Upper lobe of left lung (tissue), 6 donors: Measurements from ENCODE around the gene COL7A1. TPM values are rescaled to one million over a fixed set of nuclear protein-coding genes. Genes with fewer than 3 reads are reported as not detected.

Experiments used
- ATAC-seq, 2 donors: fragments of 200-7000 bp; cut with Tn5 transposase; one replicate each; pipeline ENCODE4 v1.9.1; 2022; ENCODE audit warnings: mild to moderate bottlenecking in 2 of 2, moderate library complexity in 2 of 2; ENCODE audit not compliant: low FRiP score in 2 of 2
- DNase-seq, 2 donors: peaks; one replicate each; pipeline ENCODE4 v3.0.0-alpha.2; 2019 to 2020
- H3K27ac ChIP-seq, 4 donors: fragments of 200-600 bp; sonication (generic); one replicate each; pipeline ENCODE4 v1.5.1; 2016 to 2019
- H3K27me3 ChIP-seq, 4 donors: fragments of 200-600 bp; sonication (generic); one replicate each; pipeline ENCODE4 v1.5.1; 2017 to 2019
- H3K36me3 ChIP-seq, 4 donors: fragments of 200-600 bp; sonication (generic); one replicate each; pipeline ENCODE4 v1.5.1; 2016 to 2019
- H3K4me1 ChIP-seq, 4 donors: fragments of 200-600 bp; sonication (generic); one replicate each; pipeline ENCODE4 v1.5.1; 2018 to 2019
- H3K4me3 ChIP-seq, 4 donors: fragments of 200-600 bp; sonication (generic); one replicate each; pipeline ENCODE4 v1.5.1; 2017 to 2019; ENCODE audit warnings: mild to moderate bottlenecking in 2 of 4, moderate library complexity in 1 of 4
- H3K9me3 ChIP-seq, 4 donors: fragments of 200-600 bp; sonication (generic); one replicate each; pipeline ENCODE4 v1.5.1; 2018 to 2019
- CTCF ChIP-seq, 6 experiments: fragments of 450-650 bp in 4 of 6; fragments of 200-600 bp in 2 of 6; sonication (generic) in 2 of 6; IDR thresholded peaks; one replicate each; pipeline ENCODE4 v1.5.1; 2016 to 2019; ENCODE audit warnings: antibody characterized with exemption in 6 of 6
- EP300 ChIP-seq, 4 donors: sonication (generic); formaldehyde crosslinking; IDR thresholded peaks; one replicate each; pipeline ENCODE4 v1.5.1; 2017; ENCODE audit warnings: antibody characterized with exemption in 4 of 4, control low read depth in 2 of 4
- POLR2A ChIP-seq, 4 donors: fragments of 450-650 bp; IDR thresholded peaks; one replicate each; pipeline ENCODE4 v1.5.1; 2016 to 2017; ENCODE audit warnings: antibody characterized with exemption in 4 of 4, mild to moderate bottlenecking in 2 of 4
- POLR2AphosphoS5 ChIP-seq, 2 donors: sonication (generic); formaldehyde crosslinking; IDR thresholded peaks; one replicate each; pipeline ENCODE4 v1.5.1; 2017; ENCODE audit warnings: antibody characterized with exemption in 2 of 2
- WGBS, 2 donors: methylation state at CpG; one replicate each; pipeline ENCODE4 v1.1.5; 2017 to 2018; 5-methylcytosine and 5-hydroxymethylcytosine counted together
- total RNA-seq, 6 donors: library from RNA; depleted of rRNA in 4 of 6; stranded (reverse); fragments of >200 nt in 4 of 6; gene quantifications; one replicate each; pipeline versions ENCODE4 v1.1.0 to v1.2.1, GENCODE V29; 2016 to 2021
- donor health status: DM: no; HTN: no; CAD: no; lungs with moderate emphysema.
- donor health status: DM: no; HTN: yes; CAD: no; lungs with severe emphysema.

The COL7A1 gene
- total RNA-seq, 6 donors from 2014 or later: 2.7 to 30.4 (median 4.6) TPM

GRCh38 chr3:48521635-48522034 is 73.5 kb downstream of the COL7A1 start:
- 94 to 100% methylated on average over 1 to 4 of the region's 6 CpGs for WGBS, 2 donors
- H3K36me3 ChIP-seq: peaks cover 0 to 13% (median 0%) of the 10 kb centered on the region in 4 donors
- H3K4me3 ChIP-seq: no peak overlapping the region
- DNase-seq (peak in 1 of 2 donors; percentile 69), ATAC-seq (no peak)
- H3K27me3 ChIP-seq: no peaks in the 10 kb centered on the region
- TF ChIP-seq POLR2AphosphoS5 (IDR thresholded peaks at IDR 0.05): no peak
- no peak for TF ChIP-seq EP300 (IDR thresholded peaks at IDR 0.05)
- TF ChIP-seq POLR2A (IDR thresholded peaks at IDR 0.05): no peak
- no peak for TF ChIP-seq CTCF (IDR thresholded peaks at IDR 0.05)
- no peak overlapping the region for H3K27ac ChIP-seq
- no peaks in the 10 kb centered on the region for H3K4me1 ChIP-seq
- H3K9me3 ChIP-seq: no peaks in the 10 kb centered on the region

GRCh38 chr3:48519277-48519643 is 75.9 kb downstream of the COL7A1 start:
- H3K4me1 ChIP-seq: no peaks in the 10 kb centered on the region
- DNase-seq: no peak
- TF ChIP-seq CTCF (IDR thresholded peaks at IDR 0.05): no peak
- TF ChIP-seq EP300 (IDR thresholded peaks at IDR 0.05): no peak
- no peak for TF ChIP-seq POLR2AphosphoS5 (IDR thresholded peaks at IDR 0.05)
- no peak for TF ChIP-seq POLR2A (IDR thresholded peaks at IDR 0.05)
- no peaks in the 10 kb centered on the region for H3K27me3 ChIP-seq
- H3K4me3 ChIP-seq: no peak overlapping the region
- no peak for ATAC-seq
- no peaks in the 10 kb centered on the region for H3K9me3 ChIP-seq
- no peak overlapping the region for H3K27ac ChIP-seq
- peaks cover 0 to 13% (median 0%) of the 10 kb centered on the region in 4 donors for H3K36me3 ChIP-seq
- WGBS, 2 donors: 92 to 95% methylated on average over 9 of the region's 9 CpGs

- no peak for ATAC-seq
- DNase-seq: no peak
- 64 to 66% methylated on average over 7 to 11 of the region's 12 CpGs for WGBS, 2 donors
Observed at GRCh38 chr3:48518638-48519276, 76.4 kb downstream of the COL7A1 start.

GRCh38 chr3:48518069-48518468 is 77.1 kb downstream of the COL7A1 start:
- Histone ChIP-seq H3K9me3 (no peaks in the 10 kb centered on the region), H3K27ac (no peak overlapping the region), H3K27me3 (no peaks in the 10 kb centered on the region), H3K4me1 (no peaks in the 10 kb centered on the region), H3K36me3 (peaks cover 0 to 10% (median 0%) of the 10 kb centered on the region in 4 donors), H3K4me3 (no peak overlapping the region)
- TF ChIP-seq CTCF (IDR thresholded peaks at IDR 0.05): no peak
- TF ChIP-seq POLR2A (IDR thresholded peaks at IDR 0.05): no peak
- TF ChIP-seq POLR2AphosphoS5 (IDR thresholded peaks at IDR 0.05): no peak
- ATAC-seq (no peak), DNase-seq (no peak)
- 86 to 91% methylated on average over 6 of the region's 6 CpGs for WGBS, 2 donors

More at GRCh38 chr3:48518638-48519276, 76.4 kb downstream of the COL7A1 start:
- no peak overlapping the region for H3K4me3 ChIP-seq
- TF ChIP-seq POLR2A (IDR thresholded peaks at IDR 0.05) (no peak), POLR2AphosphoS5 (IDR thresholded peaks at IDR 0.05) (no peak), EP300 (IDR thresholded peaks at IDR 0.05) (no peak), CTCF (IDR thresholded peaks at IDR 0.05) (no peak)
- H3K9me3 ChIP-seq: no peaks in the 10 kb centered on the region
- no peak overlapping the region for H3K27ac ChIP-seq
- H3K4me1 ChIP-seq: no peaks in the 10 kb centered on the region
- H3K36me3 ChIP-seq: peaks cover 0 to 13% (median 0%) of the 10 kb centered on the region in 4 donors
- no peaks in the 10 kb centered on the region for H3K27me3 ChIP-seq

DNA sequence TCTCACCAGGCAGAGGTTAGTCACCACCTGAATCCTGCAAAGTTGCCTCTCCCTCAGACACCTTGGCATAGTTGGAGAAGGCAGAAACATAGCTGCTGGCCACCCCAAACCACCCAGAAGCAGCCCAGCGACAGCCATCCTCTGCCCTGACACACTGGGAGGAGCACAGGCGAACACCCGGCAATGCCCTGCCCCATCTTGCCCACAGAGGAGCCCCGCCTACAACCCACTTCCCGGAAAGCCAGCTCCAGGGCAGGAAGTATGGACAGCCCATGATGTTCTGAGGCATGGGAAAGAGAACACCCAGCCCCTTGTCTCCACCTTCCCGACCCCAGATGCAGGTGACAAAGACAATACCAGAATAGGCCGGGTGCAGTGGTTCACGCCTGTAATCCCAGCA is 78.6 kb downstream of the COL7A1 start:
- ATAC-seq (no peak), DNase-seq (no peak)
- Histone ChIP-seq H3K36me3 (peaks cover 0 to 10% (median 0%) of the 10 kb centered on the region in 4 donors), H3K27ac (no peak overlapping the region), H3K4me1 (no peaks in the 10 kb centered on the region), H3K9me3 (no peaks in the 10 kb centered on the region), H3K4me3 (no peak overlapping the region), H3K27me3 (no peaks in the 10 kb centered on the region)
- WGBS, 2 donors: 55 to 74% methylated on average over 8 of the region's 8 CpGs
- TF ChIP-seq EP300 (IDR thresholded peaks at IDR 0.05) (no peak), POLR2A (IDR thresholded peaks at IDR 0.05) (no peak), POLR2AphosphoS5 (IDR thresholded peaks at IDR 0.05) (no peak), CTCF (IDR thresholded peaks at IDR 0.05) (no peak)
